HG03108 (cell line): ENCODE data around the gene PRKAR2B.
A peak's percentile ranks its signal among the peaks of the same experiment; 100 is the strongest.
"Not testable (repeated sequence)": the region's sequence is repeated elsewhere in the genome, so short reads cannot be mapped to it uniquely, and the experiment has no call there.

Experiments used
- ATAC-seq: cut with Tn5 transposase; IDR thresholded peaks from one replicate; pipeline ENCODE4 v1.9.1; 2021; ENCODE audit warnings: moderate library complexity; ENCODE audit not compliant: unreplicated experiment

The PRKAR2B gene

DNA sequence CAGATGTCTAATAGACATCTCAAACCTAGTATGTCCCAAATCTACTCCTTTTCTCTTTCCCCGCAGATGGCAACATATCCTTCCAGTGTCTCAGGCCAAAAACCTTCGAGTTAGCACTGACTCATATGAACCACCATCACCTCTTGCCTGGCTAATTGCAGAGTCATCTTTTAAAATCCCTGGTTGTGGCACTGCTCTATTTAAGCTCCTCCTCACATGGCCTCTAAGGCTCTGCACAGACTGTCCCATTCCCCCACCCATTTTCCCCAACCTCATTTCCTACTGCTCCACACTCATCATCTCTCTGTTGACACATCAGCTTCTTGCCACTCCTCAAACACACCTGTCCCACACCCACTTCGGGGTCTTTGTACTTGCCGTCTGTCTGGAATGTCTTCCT lies 107.5 kb downstream of the PRKAR2B start:
- no peak for ATAC-seq

DNA sequence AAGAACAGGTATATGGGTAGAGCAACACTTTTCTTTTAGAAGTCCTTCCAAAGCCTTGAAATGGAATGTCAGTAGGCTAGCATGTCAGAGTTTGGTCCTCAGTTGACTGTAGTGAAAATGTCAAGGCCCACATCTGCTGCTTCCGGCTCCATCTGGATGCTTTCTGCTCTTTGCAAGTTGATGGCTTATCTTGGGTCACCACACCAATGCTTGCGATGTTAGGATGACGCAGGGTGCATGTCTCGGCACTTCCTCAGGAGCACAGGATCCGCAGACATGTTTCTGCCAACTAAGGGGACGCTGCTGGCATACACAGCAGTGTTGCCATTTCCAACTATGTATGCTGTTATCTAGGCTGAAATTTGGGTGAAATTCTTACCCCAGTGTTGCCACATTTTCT lies 110.3 kb downstream of the PRKAR2B start:
- ATAC-seq, result no peak

DNA sequence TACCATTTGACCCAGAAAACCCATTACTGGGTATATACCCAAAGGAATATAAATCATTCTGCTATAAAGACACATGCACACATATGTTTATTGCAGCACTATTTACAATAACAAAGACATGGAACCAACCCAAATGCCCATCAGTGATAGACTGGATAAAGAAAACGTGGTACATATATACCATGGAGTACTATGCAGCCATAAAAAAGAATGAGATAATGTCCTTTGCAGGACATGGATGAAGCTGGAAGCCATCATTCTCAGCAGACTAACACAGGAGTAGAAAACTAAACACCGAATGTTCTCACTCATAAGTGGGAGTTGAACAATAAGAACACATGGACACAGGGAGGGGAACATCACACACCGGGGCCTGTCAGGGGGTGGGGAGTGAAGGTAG lies 111.2 kb downstream of the PRKAR2B start:
- not testable (repeated sequence) for ATAC-seq

DNA sequence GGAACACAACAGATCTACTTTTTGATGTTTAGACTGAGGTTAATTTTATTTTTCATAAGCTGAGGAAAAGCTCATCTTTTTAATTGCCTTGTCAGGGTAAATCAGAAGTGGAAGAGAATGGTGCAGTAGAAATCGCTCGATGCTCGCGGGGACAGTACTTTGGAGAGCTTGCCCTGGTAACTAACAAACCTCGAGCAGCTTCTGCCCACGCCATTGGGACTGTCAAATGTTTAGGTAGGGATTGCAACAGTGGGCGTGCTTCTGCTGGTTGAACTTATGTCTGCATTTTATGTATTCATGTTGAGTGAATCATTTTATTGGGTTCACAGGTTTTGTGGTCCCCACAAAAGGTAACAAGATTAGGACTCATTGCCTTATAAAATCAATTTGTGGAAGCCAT lies 112.6 kb downstream of the PRKAR2B start:
- no peak for ATAC-seq

DNA sequence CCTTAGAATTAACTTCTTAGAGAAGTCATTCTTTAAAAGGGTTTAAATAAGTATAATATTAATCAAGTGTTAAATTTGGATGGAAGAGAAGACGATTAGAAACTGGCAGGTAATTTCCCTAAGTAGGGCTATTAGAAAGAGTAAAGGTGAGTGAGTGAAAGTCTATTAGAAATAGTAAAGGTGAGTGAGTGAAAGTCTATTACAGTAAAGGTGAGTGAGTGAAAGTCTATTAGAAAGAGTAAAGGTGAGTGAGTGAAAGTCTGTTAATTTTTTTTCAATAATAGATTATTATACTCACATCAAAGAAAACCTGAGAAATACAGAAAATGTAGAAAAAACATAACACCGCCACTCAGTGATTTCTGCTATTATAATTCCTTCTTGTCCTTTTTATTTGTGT lies 113.5 kb downstream of the PRKAR2B start:
- ATAC-seq, result no peak

DNA sequence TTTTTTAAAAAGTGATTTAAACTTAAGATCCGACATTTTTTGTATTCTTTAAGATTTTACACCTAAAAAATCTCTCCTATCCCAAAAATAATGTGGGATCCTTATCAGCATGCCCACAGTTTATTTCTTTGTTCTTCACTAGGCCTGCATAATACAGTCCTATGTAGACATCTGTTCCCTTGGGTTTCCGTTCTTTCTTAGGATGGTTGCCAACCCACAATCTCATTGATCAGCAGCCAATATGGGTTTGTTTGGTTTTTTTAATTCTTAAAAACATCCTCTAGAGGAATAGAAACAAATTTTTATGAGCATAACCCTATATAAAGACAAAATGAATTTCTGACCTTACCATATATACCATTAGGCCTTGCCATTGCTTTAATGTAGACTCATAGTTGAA lies 115.9 kb downstream of the PRKAR2B start:
- no peak for ATAC-seq

DNA sequence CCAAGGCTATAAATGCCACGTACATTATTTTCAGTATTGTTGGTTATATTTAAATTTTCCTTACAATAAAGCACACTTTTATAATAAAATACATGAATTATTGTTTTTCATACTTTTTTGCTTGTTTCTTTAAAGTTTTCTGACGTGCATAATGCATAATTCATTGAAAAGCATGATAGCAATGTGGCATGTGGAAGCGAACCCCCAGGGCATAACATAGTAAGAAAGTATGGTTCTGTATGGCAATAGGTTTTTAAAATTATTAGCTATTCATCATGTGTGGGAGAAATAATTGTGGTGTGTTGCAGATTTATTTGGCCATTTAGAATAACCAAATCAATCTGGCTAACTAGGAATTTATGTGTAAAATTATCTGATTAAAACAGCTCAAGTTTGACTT lies 116.9 kb downstream of the PRKAR2B start:
- no peak for ATAC-seq

DNA sequence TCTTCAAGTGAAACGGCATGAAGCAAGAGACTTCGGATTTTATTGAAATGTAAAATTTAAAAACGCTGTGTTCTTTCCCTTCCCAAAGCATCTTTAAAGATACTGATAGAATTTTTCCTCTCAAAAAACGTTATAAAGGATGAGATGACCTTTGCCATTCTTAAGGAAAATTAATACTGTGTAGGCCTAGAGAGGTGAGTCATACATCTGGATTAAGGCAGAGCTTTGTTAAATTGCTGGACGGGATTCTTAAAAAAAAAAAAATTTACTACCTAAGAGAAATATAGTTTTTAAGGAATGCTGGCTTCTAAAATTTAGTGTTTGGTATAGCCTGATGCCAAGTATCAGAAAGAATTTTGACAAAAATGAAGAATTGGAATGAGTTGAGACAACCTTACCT lies 118.0 kb downstream of the PRKAR2B start:
- no peak for ATAC-seq

DNA sequence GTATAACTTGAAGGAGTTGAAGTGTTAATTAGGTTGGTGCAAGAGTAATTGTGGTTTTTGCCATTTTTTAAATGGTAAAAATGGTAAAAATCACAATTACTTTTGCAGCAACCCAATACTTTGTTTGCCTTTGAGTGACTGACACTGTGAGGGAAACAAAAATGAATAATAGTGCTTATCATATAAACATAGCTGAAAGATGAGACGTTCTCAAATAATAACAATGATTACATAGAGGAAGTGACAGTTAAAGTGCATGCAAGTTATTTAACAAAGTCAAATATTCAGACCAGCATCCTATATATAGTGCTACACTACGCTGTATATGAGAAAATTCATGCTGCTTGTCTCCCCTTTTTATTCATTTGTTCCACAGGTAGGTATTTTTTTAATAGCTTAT lies 119.6 kb downstream of the PRKAR2B start:
- no peak for ATAC-seq

DNA sequence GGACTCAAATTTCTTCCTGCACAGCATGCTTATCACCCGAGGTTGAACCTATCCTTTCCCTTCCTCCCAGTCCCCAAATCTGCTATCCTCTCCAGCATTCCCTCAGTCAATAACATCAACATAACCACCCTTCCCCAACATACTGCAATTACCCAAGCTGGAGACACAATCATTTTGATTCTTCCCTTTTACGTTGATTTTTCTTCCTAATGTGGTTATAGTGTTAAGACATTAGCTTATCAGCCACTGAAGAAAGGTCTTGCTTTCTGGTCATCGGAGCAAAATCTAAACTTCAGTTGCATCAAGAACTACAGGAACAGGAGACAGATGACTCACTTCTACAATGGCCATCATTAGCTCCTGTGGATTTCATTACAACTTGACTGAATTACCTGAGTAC lies 120.8 kb downstream of the PRKAR2B start:
- ATAC-seq, result no peak

DNA sequence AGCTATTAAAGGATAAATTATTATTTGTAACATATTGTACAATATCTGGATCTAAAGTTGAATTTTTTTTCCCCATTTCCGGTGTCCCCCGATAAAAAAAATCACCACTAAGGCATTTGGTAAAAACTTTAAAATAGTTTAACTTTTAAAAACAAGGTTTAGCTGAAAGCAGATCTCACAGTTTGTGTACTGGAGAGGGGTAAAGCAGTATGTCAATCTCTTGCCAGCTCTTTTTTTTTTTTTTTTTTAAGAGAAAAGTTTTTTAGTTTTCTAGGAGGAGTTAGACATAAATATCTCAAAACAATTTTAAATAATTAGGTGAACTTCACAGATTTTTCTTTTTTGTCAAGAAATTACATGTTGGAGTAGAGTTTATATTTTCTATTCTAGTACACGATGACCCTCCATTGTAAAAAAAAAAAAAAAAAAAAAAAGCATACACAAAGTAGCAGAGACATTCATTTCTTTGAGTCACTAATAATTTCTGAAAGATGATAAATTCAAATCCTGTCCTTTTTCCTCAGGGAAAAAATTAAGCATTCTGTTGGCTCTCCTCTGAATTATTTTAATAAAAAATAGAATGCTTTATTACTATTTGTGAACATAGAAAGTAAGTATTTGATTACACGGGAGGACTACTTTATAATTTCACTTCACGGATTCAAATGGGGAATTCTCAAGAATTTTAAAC lies 122.4 kb downstream of the PRKAR2B start:
- no peak for ATAC-seq

DNA sequence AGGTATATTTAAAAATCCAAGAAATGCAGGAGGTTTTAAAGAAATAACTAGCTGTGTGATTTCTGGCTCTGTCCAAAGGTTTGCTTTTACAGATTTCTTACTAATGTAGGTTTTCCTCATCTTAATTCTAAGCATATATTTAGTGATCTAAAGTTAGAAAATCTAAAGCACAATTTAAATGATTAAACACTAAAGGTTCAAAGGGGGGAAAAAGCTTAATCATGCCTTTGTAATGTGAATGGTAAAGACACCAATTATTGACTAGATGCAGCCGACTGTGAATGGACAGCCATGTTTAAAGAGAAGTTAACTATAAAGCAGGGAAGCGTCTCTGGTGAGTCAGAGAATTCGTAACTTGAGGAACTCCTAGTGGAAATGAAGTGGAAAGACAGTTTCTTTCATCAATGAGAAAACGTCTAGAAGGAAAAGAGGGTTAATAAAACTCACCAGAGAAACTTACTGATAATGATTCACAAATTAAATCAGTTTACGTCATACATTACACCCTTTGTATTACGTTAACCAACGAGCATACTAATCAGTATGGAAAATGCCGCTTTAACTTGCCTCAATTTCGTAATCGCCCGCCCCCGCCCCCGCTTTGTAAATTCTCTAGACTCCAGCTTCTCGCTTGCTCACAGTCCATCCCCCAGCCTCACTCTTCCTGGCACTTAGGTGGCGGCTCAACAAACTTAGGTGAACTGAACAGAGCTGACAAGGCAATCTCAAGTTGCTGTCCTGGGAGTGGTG lies 123.2 kb downstream of the PRKAR2B start:
- ATAC-seq, result no peak

DNA sequence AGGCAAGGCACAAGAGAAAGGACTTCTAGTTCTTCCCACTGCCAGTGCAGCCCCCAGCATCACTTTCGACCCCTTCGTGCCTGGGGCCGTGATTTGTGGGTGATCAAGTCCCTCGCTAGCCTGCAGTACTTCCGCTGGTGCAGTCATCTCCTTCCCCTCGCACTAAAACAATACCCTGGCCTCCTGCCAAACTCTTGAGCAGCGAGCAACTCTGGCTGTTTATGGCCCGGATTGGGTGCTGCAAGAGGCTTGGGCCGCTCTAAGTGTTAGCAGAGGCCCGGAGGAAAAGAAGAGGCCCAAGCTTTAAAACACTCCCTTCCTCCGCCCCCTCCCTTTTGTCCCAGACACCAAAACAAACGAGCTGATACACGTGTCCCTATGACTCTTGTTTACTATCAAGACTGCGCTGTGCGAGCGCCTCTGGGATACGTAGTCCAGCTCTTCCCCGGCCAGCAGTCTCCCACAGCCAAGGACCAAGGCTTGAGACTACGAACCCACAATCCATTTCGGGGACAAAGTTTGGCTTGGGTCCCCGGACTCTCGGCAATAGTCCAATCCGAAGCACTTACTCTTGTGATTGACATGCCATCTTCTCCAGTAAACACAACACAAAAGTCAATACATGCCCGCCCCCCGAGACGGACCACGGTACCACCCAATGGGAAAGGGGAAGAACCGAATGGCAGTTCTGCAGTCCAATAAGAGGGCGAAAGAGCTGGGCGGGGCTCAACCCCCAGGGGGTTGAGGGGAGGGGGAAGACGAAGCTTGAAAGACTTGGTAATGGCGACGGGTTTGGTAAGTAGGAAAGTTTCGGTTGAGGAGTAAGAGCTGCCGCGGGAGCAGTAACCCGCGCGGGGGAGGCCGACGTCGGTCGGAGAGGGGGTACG lies 124.0 kb downstream of the PRKAR2B start, which contains the start of gene HBP1:
Gene HBP1, plus strand, starts transcription at position 771 of the 887 bp plus-strand sequence. CDS start 10,891 bp downstream, outside the sequence.
- ATAC-seq, result peak; percentile 83

DNA sequence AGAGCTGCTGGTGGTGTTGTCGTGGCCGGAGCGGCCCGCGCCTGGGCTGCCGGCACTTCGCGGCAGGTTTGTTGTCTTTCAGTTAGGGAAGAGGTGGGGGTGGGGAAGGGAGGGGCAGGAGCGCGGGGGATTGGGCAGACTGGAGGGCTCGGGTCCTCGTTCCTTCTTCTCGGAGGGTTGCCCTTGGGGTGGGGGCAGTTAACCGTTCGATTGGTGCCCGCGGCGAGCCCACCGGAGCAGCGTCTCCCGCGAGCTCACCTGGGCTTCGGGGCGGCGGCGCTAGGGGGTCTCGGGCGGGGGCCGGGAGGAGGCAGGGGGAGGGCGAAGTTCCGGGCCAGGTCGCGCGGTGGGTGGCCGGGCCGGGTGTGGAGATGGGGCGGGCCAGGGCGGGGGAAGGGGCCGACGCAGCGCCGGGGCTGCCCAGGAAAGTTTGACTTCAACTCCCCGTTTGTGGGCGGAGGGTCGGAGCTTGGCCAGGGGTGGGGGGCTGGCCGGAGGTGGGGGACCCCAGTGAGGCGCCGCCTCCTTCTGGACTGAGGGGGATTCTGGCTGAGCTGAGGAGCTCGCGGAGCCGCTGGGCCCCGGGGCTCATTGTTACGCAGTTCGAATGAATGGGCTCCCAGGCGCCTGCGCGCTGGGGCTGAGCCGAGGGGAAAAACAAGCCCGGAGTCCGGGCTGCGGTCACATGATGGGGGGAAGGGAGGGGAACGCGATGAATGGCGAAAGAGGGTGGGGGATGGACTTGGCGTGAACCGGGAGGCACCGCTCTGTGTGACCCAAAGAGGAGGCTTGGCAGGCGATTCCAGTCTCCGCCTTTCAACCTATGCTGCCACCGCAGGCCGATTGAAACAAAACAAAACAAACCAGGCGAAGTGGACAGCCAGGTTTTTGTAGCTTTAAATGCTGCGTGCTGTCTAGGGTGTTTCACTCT lies 124.9 kb downstream of the PRKAR2B start:
- ATAC-seq, result peak; percentile 27

DNA sequence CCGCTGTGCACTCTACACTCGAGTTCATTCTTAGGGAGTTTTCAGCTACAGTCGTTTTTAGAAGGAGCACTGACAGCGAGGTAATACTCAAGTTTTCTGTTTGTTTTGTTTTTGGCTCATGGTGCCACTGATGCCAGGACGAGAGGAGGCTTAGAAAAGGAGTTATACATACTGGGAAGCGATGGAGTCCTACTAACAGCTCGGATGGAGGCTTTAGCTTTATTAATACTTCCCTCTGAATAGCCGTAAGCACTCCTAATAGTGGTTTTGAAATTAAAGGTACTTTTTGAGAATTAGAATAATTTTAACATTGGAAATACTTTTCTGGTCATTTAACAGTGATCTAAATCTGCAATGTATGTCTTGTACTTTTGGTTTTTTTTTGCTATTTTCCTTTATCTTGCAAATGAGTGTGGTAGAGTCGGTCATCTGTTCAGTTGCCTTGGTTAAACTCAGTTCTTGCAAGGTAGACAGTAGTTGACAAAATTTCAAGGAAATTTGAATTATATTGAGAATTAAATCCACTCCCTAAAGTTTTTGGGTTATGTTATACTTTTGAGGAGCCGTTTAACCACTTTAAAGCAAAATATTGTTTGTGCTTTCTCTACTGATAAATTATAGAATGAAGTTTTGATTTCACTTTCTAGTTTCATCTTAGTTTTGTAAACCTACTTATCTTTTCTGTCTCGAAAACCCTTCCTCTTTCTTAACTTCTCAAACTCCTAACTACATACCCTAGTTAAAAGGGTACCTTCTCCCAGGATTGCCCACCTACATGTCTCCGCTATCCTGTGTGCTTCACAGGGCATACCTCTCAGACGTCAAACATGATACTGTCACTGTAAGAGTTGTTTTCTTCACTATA lies 125.8 kb downstream of the PRKAR2B start:
- ATAC-seq, result no peak

DNA sequence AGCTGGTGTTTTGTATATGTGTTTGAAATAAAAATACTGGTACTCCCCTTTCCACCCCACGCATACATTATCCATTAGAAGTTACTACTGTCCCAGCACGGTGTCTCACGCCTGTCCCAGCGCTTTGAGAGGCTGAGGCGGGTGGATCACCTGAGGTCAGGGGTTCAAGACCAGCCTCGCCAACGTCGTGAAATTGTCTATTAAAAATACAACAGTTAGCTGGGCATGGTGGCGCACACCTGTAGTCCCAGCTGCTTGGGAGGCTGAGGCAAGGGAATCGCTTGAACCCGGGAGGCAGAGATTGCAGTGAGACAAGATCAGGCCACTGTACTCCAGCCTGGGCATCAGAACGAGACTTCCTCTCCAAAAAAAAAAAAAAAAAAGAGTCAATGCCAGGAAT lies 127.0 kb downstream of the PRKAR2B start:
- no peak for ATAC-seq

DNA sequence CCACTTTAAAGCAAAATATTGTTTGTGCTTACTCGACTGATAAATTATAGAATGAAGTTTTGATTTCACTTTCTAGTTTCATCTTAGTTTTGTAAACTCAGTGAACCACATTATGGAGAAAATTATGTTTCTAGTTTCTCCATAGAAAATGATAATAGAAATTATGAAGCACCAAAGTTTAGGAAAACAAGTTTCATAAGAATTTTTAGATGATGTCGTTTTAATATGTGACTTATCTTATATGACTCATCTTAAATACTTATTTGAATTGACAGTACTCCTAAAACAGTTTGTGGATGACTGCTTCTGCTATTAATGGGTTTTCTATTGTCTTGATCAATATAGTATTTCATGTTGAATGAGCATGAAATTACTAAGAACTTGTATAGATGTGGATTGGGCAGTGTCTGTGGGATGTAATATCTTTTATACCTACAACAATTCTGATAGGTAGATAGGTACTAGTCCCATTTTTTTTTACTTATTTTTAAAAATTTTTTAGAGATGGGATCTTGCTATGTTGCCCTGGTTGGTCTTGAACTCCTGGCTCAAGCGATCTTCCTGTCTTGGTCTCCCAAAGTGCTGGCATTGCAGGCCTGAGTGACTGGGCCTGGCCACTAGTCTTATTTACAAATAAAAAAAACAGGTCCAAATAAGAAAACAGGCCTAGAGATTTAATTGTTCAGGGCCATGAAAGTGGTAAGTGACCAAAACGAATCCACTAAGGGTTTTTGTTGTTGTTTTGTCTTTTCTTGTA lies 127.9 kb downstream of the PRKAR2B start:
- ATAC-seq, result no peak

DNA sequence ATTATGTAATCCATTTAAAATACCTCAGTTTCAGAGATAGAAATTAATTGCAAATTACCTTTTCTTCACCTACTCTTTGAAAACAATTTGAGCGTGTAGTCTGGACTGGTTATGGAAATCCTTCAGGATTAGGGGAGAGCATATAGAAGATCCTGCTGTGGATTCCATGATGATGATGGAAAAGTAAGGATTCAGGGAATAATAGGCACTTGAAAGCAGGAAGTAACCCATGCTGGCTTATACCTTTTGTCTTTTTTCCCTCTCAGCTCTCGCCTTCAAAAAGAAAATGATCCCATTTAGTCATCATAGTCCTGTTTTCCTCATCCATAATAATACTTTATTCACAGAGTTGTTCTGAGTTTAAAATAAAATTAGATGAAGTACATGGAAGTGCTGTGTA lies 128.7 kb downstream of the PRKAR2B start:
- no peak for ATAC-seq
